OCI-LY3 (cell line): ENCODE data around the gene ARHGAP22.

Experiments used
- H2AFZ ChIP-seq: fragments of 200-600, 300-600 bp; shearing (Covaris generic); 2 replicates; pipeline ENCODE4 v1.6.0; 2014; ENCODE audit warnings: antibody characterized with exemption, low read depth, low read length
- H3K27ac ChIP-seq: fragments of 200-600, 300-600 bp; sonication (generic); 2 replicates; pipeline ENCODE4 v1.5.1; 2014; ENCODE audit warnings: mild to moderate bottlenecking, low read length, moderate library complexity, mixed read lengths
- H3K27me3 ChIP-seq: fragments of 200-600, 300-600 bp; sonication (generic); 2 replicates; pipeline ENCODE4 v1.6.1; 2014; ENCODE audit warnings: low read depth, low read length, mixed read lengths
- H3K36me3 ChIP-seq: fragments of 200-600, 300-600 bp; sonication (generic); replicated peaks from 2 replicates; pipeline ENCODE3; 2014; ENCODE audit warnings: low read depth, low read length, mixed read lengths
- H3K4me1 ChIP-seq: fragments of 300-600, 200-600 bp; sonication (generic); 2 replicates; pipeline ENCODE4 v1.6.1; 2014; ENCODE audit warnings: low read length, mixed read lengths
- H3K4me2 ChIP-seq: fragments of 200-600, 300-600 bp; sonication (generic); 2 replicates; pipeline ENCODE4 v1.6.1; 2014; ENCODE audit warnings: low read length, mixed read lengths
- H3K4me3 ChIP-seq: fragments of 300-600, 200-600 bp; sonication (generic); 2 replicates; pipeline ENCODE4 v1.5.1; 2014; ENCODE audit warnings: antibody characterized with exemption, mild to moderate bottlenecking, low read length, moderate library complexity
- H3K79me2 ChIP-seq: fragments of 300-600, 200-600 bp; shearing (Covaris generic); 2 replicates; pipeline ENCODE4 v1.6.1; 2014; ENCODE audit warnings: mild to moderate bottlenecking, low read length, mixed read lengths
- H3K9ac ChIP-seq: fragments of 300-600, 200-600 bp; shearing (Covaris generic); 2 replicates; pipeline ENCODE4 v1.6.0; 2014; ENCODE audit warnings: mild to moderate bottlenecking, low read length, moderate library complexity
- H3K9me3 ChIP-seq: fragments of 200-600, 300-600 bp; shearing (Covaris generic); 2 replicates; pipeline ENCODE4 v1.6.1; 2014; ENCODE audit warnings: low read length, mixed read lengths; ENCODE audit not compliant: insufficient read depth
- H4K20me1 ChIP-seq: fragments of 200-600, 300-600 bp; sonication (generic); 2 replicates; pipeline ENCODE4 v1.6.1; 2016; ENCODE audit warnings: low read length, mixed read lengths; ENCODE audit not compliant: insufficient read depth
- EZH2phosphoT487 ChIP-seq: fragments of 200-600 bp; shearing (Covaris generic); IDR thresholded peaks from 2 replicates; pipeline ENCODE4 v1.6.1; 2018; ENCODE audit warnings: antibody characterized with exemption, mixed run types, low read depth
- TF ChIP-seq, protein P1 (sequence below): fragments of 200-600, 300-600 bp; sonication (generic); IDR thresholded peaks from 2 replicates; pipeline ENCODE4 v1.5.1; 2014; ENCODE audit warnings: antibody characterized with exemption, low read length, low read depth

The ARHGAP22 gene

DNA sequence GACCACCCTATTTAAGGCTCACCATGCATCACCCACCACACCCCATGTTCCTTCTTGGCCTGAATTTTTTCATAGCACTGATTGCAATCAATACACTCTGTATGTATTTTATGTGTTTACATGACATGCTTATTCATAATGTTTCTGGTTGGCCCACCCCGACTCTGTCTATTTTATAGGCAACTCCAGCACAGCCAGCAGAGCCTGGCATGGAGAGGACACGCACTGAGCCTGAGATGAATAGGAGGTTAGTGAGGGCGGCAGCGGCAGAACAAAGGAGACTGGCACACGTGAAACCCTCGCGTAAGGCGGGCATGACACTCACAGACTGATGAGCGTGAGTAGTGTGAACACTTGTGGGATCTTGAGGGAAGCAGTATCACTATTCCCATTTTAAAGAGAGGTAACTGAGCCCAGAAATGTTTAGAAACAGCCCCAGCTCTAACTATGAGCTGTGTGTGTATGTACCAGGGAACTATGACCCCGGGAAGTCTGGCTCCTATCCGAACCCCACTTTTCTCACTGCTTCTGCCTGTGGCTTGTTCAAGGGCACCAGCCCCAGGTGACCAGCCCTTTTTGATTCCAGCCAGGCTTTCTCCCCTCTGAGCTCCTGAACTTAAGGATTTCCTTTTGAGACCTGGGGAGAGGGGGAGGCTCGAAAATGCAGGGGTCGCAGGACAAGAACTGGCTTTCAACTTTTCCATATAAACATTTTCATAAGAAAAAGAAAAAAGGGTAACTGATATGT, 113.3 kb downstream of the ARHGAP22 start:
- H3K36me3 ChIP-seq, result no peaks in the 10 kb centered on the region
- TF ChIP-seq, protein P1, sequence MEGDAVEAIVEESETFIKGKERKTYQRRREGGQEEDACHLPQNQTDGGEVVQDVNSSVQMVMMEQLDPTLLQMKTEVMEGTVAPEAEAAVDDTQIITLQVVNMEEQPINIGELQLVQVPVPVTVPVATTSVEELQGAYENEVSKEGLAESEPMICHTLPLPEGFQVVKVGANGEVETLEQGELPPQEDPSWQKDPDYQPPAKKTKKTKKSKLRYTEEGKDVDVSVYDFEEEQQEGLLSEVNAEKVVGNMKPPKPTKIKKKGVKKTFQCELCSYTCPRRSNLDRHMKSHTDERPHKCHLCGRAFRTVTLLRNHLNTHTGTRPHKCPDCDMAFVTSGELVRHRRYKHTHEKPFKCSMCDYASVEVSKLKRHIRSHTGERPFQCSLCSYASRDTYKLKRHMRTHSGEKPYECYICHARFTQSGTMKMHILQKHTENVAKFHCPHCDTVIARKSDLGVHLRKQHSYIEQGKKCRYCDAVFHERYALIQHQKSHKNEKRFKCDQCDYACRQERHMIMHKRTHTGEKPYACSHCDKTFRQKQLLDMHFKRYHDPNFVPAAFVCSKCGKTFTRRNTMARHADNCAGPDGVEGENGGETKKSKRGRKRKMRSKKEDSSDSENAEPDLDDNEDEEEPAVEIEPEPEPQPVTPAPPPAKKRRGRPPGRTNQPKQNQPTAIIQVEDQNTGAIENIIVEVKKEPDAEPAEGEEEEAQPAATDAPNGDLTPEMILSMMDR, result no peak
- TF ChIP-seq EZH2phosphoT487, result no peak
- H3K4me1 ChIP-seq, result peaks cover 9% of the 10 kb centered on the region
- no peaks in the 10 kb centered on the region for H3K27me3 ChIP-seq
- H3K4me2 ChIP-seq, result no peak overlapping the region
- no peak overlapping the region for H3K9ac ChIP-seq
- H2AFZ ChIP-seq, result no peak overlapping the region
- H3K27ac ChIP-seq, result no peak overlapping the region
- H3K9me3 ChIP-seq, result no peaks in the 10 kb centered on the region
- no peaks in the 10 kb centered on the region for H3K79me2 ChIP-seq
- no peak overlapping the region for H3K4me3 ChIP-seq
- no peaks in the 10 kb centered on the region for H4K20me1 ChIP-seq

DNA sequence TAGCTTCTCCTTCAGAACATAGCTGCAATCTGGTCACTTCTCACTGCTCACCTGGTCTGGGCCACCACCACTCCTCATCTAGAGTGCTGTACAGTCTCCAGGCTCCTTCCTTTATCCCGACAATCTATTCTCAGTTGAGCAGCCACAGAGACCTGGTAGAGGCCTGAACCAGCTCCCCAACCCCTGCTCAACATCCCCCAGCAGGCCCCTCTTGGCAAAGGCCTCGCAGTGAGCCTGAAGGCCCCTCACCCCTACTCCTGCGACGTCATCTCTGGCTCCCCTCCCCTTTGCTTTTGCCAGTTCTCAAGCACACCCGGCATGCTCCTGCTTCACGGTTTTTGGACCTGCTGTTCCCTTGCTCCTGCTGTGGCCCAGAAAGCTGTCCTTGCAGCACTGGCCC, 113.9 kb downstream of the ARHGAP22 start:
- Histone ChIP-seq H4K20me1 (no peaks in the 10 kb centered on the region), H3K36me3 (no peaks in the 10 kb centered on the region), H3K4me1 (peaks cover 9% of the 10 kb centered on the region), H3K4me2 (no peak overlapping the region), H3K9me3 (no peaks in the 10 kb centered on the region), H3K27me3 (peaks cover under 1% of the 10 kb centered on the region; the same call in 1 of the 2 replicates), H3K4me3 (no peak overlapping the region), H3K27ac (no peak overlapping the region), H3K9ac (no peak overlapping the region), H2AFZ (no peak overlapping the region), H3K79me2 (no peaks in the 10 kb centered on the region)
- TF ChIP-seq, protein P1, result no peak
- TF ChIP-seq EZH2phosphoT487, result no peak

DNA sequence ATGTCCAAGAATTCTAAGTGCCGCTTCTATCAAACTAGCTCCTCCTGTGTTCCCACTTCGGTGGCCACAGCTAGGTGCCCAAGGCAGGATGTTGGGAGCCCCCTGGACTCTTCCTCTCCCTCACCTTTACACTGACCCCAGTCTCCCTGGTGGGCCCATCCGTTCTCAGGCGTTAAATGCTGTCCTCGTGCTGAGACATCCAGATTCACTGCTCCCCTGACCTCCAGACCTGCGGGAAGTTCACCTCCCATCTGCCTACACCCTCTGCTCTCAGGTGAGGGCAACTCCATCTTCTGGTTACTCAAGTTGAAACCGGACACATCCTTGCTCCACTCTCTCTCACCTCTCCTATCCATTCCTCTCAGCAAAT, 114.3 kb downstream of the ARHGAP22 start:
- Histone ChIP-seq H3K27ac (no peak overlapping the region), H3K4me1 (peaks cover 9% of the 10 kb centered on the region), H2AFZ (no peak overlapping the region), H3K4me2 (no peak overlapping the region), H3K4me3 (no peak overlapping the region), H3K27me3 (peaks cover 4% of the 10 kb centered on the region), H4K20me1 (no peaks in the 10 kb centered on the region), H3K9ac (no peak overlapping the region), H3K79me2 (no peaks in the 10 kb centered on the region), H3K9me3 (no peaks in the 10 kb centered on the region), H3K36me3 (no peaks in the 10 kb centered on the region)
- TF ChIP-seq EZH2phosphoT487, result no peak
- TF ChIP-seq, protein P1, result no peak

DNA sequence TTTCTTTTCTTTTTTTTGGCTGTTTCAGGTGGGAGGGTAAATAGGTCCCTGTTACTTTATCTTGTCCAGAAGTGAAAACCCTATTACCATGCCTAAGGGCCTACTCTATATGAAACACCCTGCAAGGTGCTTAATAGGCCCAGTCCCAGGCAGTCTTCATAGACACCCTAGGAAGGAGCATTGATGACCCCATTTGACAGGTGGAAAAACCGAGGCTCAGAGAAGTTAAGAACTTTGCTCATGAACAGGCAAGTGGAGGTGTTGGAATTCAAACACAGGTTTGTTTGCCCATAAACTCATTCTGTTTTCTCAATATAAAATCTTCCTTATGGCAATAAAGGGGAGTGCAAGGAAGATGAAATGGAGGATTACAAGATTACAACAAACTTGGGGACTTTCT, 115.8 kb downstream of the ARHGAP22 start:
- H3K4me2 ChIP-seq, result no peak overlapping the region
- no peak overlapping the region for H3K4me3 ChIP-seq
- H3K27ac ChIP-seq, result no peak overlapping the region
- no peak overlapping the region for H3K9ac ChIP-seq
- H4K20me1 ChIP-seq, result no peaks in the 10 kb centered on the region
- TF ChIP-seq EZH2phosphoT487, result no peak
- TF ChIP-seq, protein P1, result no peak
- no peaks in the 10 kb centered on the region for H3K79me2 ChIP-seq
- H3K36me3 ChIP-seq, result no peaks in the 10 kb centered on the region
- no peak overlapping the region for H2AFZ ChIP-seq
- no peaks in the 10 kb centered on the region for H3K9me3 ChIP-seq
- H3K4me1 ChIP-seq, result peaks cover 9% of the 10 kb centered on the region
- H3K27me3 ChIP-seq, result peaks cover 14% of the 10 kb centered on the region
